AG04450 (cell line): Measurements from ENCODE around the gene GBX1. TPM values are rescaled to one million over a fixed set of nuclear protein-coding genes. Genes with fewer than 3 reads are reported as not detected.

ENCODE experiments used
- CTCF ChIA-PET: fragments of 300-600, 350-600 bp; formaldehyde crosslinking; extraction: SDS; loops from one replicate; lab custom pipeline; 2022; ENCODE audit warnings: antibody characterized with exemption, inconsistent platforms; lab: Charles Lee
- POLR2A ChIA-PET: fragments of 350-600 bp; formaldehyde crosslinking; extraction: SDS; loops from one replicate; lab custom pipeline; 2021; ENCODE audit warnings: antibody characterized with exemption, inconsistent platforms; lab: Yijun Ruan, JAX
- DNase-seq: peaks from one replicate; pipeline ENCODE4 v3.0.0-alpha.2; 2011; ENCODE audit warnings: low read depth, low spot score
- H3K27ac ChIP-seq: one replicate; pipeline ENCODE4 v1.5.1; 2012; ENCODE audit warnings: low read depth, low read length, control low read depth
- H3K27me3 ChIP-seq: one replicate; pipeline ENCODE4 v1.6.0; 2012; ENCODE audit warnings: low read length; ENCODE audit not compliant: control insufficient read depth, insufficient read depth
- H3K4me3 ChIP-seq: 2 replicates; pipeline ENCODE4 v1.5.1; 2011; ENCODE audit warnings: mild to moderate bottlenecking, low read depth, low read length, control low read depth
- H3K9me3 ChIP-seq: 2 replicates; pipeline ENCODE4 v1.5.1; 2012; ENCODE audit warnings: low read length; ENCODE audit not compliant: control insufficient read depth, insufficient read depth
- CTCF ChIP-seq: IDR thresholded peaks from 2 replicates; pipeline ENCODE4 v1.5.1; 2011; ENCODE audit warnings: low read depth, low read length, control low read depth, inconsistent platforms
- polyA plus RNA-seq: library from polyadenylated mRNA; depleted of rRNA; stranded (reverse); fragments of >200 nt; gene quantifications from 2 replicates; pipeline ENCODE4 v1.2.3, GENCODE V29; 2011

GBX1 gene
- polyA plus RNA-seq, 1 experiment, result not detected

GRCh38 chr7:151191544-151191943 lies 24.1 kb upstream of the GBX1 start:
- POLR2A ChIA-PET, result no interaction called here

GRCh38 chr7:151189038-151189437 lies 21.5 kb upstream of the GBX1 start:
- ChIA-PET CTCF (no interaction called here), POLR2A (no interaction called here)
- no peaks in the 10 kb centered on the region; the same call in 1 of the 2 replicates for H3K9me3 ChIP-seq
- TF ChIP-seq CTCF, result no peak
- no peak overlapping the region for H3K27ac ChIP-seq
- no peak for DNase-seq
- H3K27me3 ChIP-seq, result peaks cover 57% of the 10 kb centered on the region
- no peak overlapping the region for H3K4me3 ChIP-seq

More at GRCh38 chr7:151191544-151191943, 24.1 kb upstream of the GBX1 start:
- CTCF ChIA-PET, result no interaction called here
- H3K27me3 ChIP-seq, result peaks cover 66% of the 10 kb centered on the region
- no peaks in the 10 kb centered on the region; the same call in 1 of the 2 replicates for H3K9me3 ChIP-seq
- DNase-seq, result no peak
- TF ChIP-seq CTCF, result no peak
- no peak overlapping the region for H3K4me3 ChIP-seq
- no peak overlapping the region for H3K27ac ChIP-seq

- ChIA-PET CTCF (interaction anchor here (1.1 kb wide), 1 partner anchor 16 kb away, joined by 4 read pairs; no protein-coding TSS in a partner anchor), POLR2A (no interaction called here)
- no peak overlapping the region for H3K4me3 ChIP-seq
- DNase-seq, result no peak
- H3K27me3 ChIP-seq, result peaks cover 53% of the 10 kb centered on the region
- H3K9me3 ChIP-seq, result no peaks in the 10 kb centered on the region; the same call in 1 of the 2 replicates
- no peak overlapping the region for H3K27ac ChIP-seq
- no peak for TF ChIP-seq CTCF
Measured at GRCh38 chr7:151188252-151188542, 20.7 kb upstream of the GBX1 start.

GRCh38 chr7:151187409-151188251 lies 20.1 kb upstream of the GBX1 start:
- Histone ChIP-seq H3K27ac (no peak overlapping the region), H3K27me3 (peaks cover 51% of the 10 kb centered on the region), H3K4me3 (no peak overlapping the region), H3K9me3 (no peaks in the 10 kb centered on the region; the same call in 1 of the 2 replicates)
- CTCF ChIA-PET, result interaction anchor here (1.1 kb wide), 1 partner anchor 16 kb away, joined by 4 read pairs; no protein-coding TSS in a partner anchor
- no peak for TF ChIP-seq CTCF
- no peak for DNase-seq
- POLR2A ChIA-PET, result no interaction called here
